NCI-H146 (cell line): ENCODE results near the gene ACOT6.
"Not testable (repeated sequence)": the region's sequence is repeated elsewhere in the genome, so short reads cannot be mapped to it uniquely, and the experiment has no call there.

ENCODE experiments used
- DNase-seq: peaks from one replicate; lab custom pipeline; 2025; lab: John Stamatoyannopoulos, UW

Gene ACOT6

DNA sequence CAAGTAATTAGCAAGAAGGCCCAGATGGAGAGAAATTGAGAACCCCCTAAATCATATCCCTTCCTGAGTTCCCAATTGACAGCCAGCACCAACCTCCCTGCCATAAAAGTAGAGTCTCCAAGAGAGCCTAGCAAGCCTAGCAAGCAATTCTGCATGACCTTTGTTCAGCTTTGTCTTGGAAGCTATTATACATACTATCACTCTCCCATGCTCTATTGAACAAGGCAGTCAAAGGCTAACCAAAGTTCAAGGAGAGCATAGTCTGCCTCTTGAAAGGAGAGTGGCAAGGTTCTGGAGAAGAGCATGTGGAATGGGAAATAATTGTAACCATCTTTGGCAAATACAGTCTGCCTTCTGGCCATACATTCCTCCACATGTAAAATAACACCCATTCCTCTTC, 12.8 kb upstream of the ACOT6 start:
- no peak for DNase-seq

DNA sequence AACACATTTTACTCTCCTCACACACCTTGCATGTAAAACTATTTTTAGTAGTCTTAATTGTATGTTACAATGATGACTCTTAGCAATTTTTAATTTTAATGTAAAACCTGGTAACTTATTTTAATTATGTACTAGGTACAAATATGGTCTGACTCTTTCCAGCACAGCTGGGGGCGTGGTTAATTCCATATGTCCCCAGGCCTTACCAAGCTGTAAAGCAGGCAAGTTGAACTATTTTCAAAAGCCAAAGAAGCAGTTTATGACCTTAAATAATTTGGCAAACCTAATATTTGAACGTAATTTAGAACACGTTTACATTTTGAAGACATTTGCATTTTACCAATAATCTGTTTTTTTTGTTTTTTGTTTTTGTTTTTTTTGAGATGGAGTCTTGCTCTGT, 9.3 kb upstream of the ACOT6 start:
- no peak for DNase-seq

DNA sequence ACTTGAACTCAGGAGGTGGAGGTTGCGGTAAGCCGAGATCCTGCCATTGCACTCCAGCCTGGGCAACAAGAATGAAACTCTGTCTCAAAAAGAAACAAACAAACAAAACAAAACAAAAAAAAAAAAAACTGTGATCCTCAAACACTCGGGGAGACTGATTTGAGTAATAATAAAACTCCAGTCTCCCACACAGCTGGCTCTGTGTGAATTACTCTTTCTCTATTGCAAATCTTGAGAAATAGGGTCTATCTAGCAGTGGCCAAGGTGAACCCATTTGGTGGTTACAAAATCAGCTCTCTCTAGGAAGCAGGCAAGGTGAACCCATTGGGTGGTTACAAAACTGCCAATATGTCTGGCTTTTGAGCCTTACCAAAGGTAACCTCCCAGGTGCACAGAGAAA, 6.0 kb upstream of the ACOT6 start:
- DNase-seq = no peak

DNA sequence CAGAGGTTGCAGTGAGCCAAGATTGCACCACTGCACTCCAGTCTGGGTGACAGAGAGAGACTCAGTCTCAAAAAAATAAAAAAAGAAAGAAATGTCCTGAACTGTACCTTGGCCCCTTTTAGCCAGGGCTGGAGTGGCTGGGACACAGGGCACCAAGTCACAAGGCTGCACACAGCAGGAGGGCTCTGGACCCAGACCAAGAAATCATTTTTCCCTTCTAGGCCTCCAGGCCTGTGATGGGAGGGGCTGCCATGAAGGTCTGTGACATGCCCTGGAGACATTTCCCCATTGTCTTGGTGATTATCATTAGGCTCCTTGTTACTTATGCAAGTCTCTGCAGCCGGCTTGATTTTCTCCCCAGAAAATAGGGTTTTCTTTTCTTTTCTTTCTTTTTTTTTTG, 5.1 kb upstream of the ACOT6 start:
- no peak for DNase-seq

DNA sequence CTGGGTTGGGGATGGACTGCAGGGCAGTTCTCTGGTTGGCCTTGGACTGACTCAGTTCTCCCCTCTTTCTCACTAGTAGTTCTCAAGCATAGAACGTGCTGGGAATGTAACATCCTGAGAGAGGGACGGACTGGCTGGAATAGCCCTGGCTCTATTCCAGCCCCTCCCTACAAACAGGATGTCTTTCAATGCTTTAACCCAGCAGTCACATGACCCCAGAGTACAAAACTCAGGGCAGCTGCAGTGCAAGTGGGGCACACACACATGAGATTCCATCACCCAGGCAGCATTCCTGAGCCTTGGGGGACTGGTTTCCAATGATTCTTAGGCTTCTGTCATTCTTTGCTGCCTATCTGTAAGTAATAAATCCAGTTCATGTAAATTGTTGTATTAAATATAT, 1.6 kb upstream of the ACOT6 start:
- DNase-seq = no peak

DNA sequence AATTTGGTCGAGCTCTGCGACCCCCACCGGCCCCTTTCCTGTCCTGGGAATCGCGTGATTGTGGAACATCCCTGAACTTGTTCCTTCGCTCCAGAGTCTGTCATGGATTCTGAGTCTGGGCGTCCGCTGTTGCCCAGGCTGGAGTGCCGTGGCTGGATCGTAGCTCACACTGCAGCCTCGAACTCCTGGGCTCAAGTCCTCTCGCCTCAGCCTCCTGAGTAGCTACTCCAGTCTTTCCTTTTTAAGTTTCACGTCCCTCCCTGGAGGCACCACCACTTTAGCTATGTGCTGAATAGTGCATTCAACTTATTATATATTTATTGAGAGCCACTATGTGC, 698 bp downstream of the ACOT6 start:
- no peak for DNase-seq

DNA sequence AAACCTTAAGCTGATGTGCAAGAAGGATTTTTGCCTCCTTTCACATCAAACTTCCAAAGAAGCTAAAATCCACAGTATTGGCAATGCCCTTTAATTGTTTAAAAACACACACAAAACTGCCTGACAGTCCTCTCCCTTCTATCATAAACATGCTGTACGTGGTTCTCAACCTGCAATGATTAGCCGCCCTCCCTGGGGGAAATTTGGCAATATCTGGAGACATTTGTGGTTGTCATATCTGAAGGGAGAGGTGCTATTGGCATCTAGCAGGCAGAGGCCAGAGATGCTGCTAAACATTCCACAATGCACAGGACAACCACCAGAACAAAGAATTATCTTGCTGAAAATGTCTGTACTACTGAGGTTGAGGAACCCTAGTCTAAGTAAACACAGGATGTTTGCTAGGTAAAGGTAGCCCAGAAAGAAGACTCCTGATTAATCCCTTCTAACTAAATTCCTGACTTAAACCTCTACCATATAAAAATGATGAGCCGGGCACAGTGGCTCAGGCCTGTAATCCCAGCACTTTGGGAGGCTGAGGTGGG, 1.2 kb downstream of the ACOT6 start:
- DNase-seq = no peak

DNA sequence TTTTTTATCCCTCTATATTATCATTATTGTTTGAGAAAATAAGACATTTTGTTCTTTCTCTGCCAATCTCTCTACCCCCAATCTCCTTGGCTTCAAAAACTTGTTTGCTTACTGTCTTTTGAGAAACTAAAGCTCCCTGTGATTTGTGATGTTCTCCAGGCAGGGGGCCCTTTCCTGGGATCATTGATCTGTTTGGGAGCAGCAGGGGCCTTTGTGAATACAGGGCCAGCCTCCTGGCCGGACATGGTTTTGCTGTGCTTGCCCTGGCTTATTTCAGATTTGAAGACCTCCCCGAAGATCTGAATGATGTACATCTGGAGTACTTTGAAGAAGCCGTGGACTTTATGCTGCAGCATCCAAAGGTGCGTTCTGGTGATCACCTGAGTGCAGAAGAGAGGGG, 4.5 kb downstream of the ACOT6 start:
- peak; percentile 60 for DNase-seq

DNA sequence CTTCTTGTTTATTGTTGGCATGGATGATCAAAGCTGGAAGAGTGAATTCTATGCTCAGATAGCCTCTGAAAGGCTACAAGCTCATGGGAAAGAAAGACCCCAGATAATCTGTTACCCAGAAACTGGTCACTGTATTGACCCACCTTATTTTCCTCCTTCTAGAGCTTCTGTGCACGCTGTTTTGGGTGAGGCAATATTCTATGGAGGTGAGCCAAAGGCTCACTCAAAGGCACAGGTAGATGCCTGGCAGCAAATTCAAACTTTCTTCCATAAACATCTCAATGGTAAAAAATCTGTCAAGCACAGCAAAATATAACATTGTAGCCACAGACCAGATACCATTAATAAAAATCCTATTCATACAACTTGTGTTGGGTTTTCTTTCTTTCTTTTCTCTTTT, 7.2 kb downstream of the ACOT6 start:
- DNase-seq = no peak

DNA sequence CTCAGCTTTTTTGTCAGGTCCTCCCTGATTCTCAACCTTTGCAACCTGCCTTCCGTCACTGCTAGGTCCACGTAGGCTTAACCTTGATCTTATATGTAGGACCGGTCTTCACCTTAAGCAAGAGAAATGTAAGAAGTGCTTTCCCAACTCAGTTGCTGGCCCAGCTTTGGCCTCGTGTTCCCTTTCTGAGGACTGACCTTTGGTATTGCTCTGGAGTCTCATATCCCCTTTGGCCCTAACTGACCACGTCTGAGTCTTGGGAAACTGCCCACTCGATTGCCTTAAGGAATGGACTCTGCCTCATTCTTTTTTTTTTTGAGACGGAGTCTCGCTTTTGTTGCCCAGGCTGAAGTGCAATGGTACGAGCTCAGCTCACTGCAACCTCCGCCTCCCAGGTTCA, 8.0 kb downstream of the ACOT6 start:
- no peak for DNase-seq

DNA sequence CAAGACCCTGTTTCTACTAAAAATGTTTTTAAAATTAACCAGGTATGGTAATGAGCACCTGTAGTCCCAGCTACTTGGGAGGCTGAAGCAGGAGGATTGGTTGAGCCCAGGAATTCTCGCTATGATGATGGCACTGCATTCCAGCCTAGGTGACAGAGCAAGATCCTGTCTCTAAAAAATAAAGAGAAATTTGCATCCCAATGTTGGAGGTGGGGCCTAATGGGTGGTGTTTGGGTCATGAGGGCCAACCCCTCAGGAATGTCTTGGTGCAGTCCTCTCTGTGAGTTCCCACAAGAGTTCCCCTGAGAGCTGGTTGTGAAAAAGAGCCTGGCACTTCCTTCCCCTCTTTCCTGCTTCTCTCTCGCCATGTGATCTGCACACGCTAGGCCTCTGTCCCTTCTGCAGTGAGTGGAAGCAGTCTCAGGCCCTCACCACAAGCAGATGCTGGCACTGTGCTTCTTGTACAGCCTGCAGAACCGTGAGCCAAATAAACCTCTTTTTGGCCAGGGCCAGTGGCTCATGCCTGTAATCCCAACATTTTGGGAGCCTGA, 11.3 kb downstream of the ACOT6 start:
- DNase-seq = no peak

DNA sequence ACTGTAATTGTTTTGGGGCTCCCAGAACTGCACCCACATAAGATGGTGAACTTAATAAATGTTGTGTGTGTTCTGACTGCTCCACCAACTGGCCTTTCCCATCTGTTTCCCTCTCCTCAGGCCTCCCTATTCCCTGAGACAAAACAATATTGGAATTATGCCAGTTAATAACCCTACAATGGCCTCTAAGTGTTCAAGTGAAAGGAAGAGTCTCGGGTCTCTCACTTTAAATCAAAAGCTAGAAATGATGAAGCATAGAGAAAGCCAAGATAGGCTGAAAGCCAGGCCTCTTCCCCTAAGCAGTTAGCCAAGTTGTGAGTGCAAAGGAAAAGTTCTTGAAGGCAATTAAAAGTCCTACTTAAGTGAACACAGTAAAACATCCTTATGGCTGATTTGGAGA, 13.4 kb downstream of the ACOT6 start:
- DNase-seq = no peak

DNA sequence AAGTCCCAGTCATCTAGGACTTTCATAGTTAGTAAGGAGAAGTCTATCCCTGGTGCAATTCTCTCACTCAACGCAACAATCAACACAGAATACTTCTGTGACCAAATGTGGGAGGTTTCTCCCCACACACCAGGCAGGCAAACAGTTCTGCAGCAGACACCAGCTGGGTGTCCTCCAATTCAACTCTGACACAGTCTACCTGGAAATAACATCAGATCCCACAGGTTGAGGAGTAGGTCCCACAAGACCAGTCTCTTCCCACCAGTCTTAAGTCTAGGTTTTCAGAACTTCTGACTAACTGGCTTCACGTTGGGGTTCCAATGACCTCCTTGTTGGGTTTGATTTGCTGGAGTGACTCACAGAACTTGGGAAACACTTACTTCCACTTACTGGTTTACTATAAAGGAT, 14.8 kb downstream of the ACOT6 start:
- no peak for DNase-seq

DNA sequence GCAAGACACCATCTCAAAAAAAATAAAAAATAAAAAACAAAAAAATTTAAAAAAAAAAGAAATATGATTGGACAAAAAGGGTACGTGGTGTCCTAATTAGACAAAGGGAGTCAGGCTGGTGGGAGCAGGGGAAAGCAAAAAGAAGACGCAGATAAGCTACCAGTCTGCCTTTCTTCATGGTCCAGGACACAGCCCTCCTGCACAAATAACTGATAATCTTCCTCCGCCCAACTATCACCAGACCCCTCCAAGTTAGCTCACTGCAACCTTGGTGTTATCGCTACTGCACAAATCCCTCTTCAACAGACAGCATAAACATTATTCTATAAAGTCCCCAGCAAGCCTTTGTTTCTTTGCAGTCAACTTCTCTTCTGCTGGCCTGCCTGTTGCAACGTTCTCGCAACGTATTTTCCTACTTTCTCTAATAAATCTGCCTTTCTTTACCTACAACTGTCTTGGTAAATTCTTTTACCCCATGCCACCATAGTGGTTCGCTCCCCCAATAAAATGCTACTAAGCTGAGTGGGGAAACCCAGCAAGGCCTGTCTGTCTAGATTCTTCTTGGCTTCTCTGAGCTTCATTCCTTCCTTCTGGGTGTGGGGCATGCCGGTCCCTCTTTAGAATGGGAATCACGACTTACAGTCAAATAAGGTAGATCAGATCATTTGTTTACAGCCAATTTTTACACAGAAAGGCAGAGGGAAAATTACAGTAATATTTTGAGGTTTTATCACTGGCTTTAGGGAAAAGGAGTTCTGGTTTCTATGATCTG, 17.9 kb downstream of the ACOT6 start:
- no peak for DNase-seq

DNA sequence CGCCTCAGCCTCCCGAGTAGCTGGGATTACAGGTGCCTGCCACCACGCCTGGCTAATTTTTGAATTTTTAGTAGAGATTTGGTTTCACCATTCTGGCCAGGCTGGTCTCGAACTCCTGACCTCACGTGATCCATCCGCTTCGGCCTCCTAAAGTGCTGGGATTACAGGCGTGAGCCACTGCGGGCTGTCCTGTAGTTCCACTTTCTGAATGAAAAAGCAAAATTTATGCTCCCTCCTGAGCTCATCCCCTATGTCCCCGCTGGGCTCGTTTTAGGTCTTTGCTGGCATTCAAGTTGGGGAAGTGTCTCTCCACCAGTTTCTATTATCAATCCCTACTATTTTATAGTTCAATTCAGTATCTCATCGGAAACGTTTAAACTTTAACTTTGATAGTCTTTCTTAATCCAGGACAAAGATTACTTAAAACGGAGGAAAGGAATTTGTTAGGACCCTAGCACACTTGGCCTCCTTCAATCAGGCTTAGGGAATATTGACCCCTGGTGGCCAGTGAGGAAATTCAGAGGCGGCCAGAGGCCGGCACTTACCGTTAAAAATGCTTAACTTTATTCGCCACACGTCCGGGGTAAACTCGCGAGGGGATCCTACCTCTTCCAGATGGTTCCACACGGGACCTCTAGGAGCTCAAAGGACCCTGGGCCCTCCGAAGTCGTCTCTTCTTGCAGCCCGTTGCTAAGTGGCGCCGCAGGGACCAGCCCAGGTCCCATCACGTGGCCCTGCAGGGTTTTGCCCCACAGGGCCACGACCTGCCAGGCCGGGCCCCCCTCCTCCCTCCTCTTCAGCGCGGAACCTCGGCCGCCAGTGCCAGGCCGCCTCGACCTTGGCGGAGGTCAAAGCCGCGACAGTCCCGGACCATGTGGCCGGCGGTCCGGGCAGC, 21.0 kb downstream of the ACOT6 start:
- peak; percentile 64 for DNase-seq

DNA sequence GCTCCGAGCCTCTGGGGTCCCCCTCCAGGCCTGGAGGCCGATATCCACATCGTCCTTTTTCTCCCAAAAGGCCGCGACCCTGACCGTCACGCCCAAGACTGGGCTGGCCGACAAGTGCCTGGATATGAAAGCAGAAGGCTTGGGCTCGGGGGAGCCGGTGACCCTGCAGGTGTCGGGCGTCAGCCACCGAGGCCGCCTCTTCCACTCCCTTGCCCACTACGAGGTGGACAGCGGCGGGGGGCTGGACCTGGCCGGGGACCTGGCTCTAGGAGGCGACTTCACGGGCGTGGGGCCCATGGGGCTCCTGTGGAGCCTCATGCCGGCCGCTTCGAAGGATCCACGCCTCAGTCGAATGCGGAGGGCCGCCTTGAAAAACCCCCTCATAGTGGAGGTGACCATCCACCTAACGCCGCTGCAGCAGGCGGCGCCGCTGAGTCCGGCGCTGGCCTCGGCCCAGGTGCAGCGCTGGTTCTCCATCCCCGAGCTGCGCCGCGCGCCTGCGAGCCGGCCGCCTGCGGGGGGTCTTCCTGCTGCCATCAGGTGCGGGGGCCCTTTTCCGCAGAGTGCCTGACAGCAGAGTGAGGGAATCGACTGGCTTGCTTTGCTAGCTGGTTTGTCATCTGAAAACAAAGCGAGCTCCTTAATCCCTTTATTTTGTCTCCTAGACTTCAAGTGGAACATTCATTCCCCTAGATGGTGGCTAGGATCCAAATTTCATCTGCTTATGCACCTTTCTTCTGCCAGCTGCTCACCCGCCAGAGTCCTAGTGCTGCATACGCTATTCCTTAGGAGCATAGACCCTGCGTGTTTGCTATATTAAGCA, 21.9 kb downstream of the ACOT6 start:
- peak; percentile 68 for DNase-seq

DNA sequence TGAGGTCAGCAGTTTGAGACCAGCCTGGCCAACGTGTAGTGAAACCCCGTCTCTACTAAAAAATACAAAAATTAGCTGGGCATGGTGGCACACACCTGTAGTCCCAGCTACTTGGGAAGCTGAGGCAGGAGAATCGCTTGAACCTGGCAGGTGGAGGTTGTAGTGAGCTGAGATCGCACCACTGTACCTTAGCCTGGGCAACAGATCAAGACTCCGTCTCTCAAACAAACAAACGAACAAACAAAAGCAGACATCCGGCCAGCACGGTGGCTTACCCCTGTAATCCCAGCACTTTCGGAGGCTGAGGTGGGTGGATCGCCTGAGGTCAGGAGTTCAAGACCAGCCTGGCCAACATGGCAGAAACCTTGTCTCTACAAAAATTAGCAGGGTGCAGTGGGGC, 24.0 kb downstream of the ACOT6 start:
- not testable (repeated sequence) for DNase-seq

DNA sequence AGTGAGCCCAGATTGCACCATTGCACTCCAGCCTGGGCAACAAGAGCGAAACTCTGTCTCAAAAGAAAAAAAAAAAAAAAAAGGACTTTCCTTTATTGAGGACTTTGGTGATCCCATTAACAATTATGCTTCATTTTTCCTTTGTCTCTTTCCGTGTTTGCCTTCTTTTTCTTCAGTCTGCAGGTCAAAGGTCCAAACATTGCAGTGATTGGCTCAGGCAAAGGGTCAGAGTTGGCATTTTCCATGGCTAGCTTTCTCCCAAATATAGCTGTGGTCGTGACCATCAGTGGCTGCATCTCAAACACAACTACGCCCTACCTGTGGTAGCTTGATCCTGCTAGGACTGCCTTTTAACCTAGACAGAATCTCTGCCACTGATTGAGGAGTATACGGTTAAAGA, 25.5 kb downstream of the ACOT6 start:
- no peak for DNase-seq

DNA sequence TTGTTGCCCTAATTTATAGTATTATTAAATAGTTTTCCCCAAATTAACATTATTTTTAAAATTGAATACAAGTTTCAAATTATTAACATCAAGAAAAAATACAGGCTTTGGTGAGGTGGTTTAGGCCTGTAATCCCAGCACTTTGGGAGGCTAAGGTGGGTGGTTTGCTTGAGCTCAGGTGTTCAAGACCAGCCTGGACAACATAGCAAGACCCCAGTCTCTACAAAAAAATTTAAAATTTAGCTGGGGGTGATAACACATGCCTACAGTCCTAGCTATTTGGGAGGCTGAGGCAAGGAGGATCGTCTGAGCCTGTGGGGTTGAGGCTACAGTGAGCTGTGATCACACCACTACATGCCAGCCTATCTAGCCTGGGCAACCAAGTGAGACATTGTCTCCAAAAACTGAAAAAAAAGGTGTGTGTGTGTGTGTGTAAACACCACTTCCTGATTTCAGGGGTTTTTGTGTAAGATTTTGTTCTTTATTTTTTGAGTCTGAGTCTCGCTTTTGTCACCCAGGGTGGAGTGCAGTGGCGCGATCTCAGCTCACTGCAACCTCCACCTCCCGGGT, 28.6 kb downstream of the ACOT6 start:
- DNase-seq = no peak

DNA sequence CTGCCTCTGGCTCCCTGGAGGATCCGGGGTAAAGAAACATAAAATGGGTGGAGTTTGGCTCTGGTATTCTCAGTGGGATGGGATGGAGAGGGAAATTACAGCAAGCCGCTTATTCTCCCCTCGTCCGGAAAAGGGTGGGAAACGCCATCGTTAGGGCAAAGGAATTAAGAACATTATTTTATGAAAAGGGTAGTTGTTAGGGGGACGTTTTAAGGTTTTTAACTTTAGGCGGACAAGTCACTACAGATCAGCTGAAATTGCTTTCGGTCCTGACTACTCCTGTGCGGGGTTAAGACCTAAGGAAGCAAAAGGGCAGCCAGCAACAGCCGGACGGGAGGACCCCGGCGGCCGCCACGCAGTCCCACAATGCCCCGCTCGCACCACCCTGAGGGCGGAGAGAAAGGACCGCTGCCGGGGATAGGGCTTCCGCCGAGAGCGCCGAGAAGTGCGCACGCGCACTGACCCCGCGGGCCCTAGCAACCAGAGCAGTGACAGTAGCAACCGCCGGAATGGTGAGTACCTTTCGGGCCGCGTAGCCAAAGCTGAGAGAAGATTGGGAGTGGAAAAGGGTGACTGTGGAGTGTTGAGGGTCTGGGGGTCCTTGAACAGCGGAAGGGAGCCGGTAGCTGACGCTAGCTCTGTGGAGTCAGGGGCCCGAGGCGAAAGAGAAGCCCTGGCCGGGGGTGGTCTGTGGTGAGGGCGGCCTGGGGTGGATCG, 32.4 kb downstream of the ACOT6 start, which contains the start of gene DNAL1:
DNAL1 (plus strand) TSS at position 456 of the 717 bp plus-strand sequence; CDS start at position 510, 54 bp downstream.
- DNase-seq = peak; percentile 86

DNA sequence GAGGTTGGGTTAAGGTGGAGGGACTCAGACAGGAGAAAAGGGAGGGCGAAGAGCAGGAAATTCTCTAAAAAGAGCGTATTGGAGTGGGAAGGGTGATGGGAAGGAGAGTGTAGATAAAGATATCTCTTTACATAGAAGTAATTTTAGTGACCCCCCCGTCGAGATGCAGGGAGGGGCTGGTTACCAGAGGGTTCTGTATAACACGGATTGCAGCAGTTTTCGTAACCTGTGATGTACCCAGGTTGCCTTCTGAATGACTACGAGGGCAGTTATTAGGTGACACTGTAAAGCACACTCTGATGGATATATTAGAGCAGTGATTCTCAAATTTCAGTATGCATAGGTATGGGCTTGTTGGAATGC, 32.9 kb downstream of the ACOT6 start:
- DNase-seq = no peak
